Activated T-helper 1 cell treated with Interleukin-2 at 50 U/mL for 16 hours (primary cell): ENCODE measurements around the gene ZNF335.

ENCODE experiments used
- DNase-seq: peaks from one replicate; pipeline ENCODE4 v3.0.0-alpha.2; 2020; ENCODE audit warnings: low read depth

Gene ZNF335

DNA sequence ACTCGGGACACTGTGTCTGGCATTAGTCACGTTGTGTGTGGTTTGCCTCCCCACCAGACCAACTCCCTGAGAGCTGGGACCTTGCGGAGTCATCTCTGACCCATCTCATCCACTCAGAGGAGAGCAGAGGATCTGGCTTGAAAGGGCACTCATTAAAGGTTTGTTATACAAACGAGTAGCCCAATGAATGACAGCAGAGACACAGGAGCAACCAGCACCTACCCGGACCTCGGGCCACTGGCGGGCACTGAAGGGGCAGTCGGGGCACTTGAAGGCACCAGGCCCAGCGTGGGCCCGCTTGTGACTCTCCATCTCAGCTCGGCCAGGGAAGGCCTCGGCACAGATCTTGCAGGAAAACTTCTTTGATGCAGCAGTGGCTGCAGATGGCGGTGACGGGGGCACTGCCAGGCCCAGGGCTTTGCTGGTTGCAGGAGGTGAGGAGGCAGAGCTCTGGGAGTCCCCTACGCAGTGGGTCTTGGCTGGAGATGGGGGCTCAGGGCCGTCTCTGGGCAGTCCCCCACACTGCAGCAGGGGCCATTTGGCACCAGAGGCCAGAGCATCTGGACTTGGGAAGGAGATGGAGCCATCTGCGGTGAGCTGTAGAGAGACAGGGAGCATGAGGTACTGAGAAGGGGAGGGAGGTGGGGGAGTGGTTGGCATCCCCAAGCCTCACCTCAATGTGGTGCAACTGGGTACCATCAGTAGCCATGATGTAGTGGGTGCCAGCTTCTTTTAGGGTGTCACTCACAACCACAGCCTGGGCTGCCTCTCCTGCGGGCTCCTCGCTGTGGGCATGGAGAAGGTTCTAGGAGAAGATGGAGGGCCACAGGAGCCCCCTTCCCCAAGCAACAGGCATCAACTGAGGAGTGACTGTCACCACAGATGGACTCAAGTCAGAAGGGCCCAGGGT lies 19.8 kb downstream of the ZNF335 start:
- no peak for DNase-seq

DNA sequence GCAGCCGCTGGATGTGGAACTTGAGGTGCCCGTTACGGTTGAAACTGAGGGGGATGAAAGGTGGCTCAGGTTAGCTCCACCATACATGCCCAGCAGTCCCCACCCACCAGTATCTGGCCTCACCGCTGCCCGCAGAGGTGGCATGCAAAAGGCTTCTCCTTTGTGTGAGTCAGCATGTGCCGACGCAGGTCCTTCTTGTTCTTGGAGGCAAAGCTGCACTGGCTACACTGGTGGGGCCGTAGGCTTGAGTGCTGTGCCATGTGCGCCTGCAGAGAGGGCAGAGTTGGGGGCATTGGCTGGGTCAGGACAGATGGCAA lies 21.7 kb downstream of the ZNF335 start:
- no peak for DNase-seq

DNA sequence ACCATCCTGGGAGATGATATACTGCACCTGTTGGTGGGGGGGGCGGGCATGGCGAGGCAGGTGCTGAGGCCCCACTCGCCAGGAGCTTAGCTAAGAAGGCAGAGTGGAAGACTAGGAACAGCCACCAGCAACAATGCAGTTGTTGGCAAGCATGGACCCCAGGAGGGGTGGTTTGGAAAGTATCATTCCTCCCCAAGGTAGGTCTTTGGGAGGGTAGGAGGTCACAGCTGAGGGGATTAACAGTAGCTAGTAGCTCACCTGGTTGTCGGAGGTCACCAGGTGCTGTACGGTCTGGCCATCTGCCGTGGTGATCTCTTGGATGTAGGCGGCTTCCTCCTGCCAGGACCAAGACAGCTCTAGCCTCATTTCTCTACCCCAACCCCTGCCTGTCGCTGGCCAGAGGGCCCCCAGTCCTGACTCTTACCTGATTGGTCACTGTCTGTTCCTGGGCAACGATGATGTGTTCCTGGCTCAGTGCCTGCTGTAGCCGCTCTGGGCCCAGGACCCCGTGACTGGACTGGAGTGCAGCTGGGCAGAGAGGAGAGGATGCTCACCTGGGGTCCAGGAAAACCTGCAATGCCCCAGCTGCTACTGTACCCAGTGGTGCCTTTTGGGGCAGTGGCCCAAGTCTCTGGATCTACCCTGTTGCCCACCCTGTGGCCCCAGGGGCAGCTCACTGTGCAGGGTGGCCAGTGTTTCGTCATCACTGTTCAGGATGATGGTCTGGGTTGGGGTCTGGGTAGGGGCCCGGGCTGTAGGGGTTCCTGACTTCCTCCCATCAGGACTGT lies 22.3 kb downstream of the ZNF335 start:
- no peak for DNase-seq

DNA sequence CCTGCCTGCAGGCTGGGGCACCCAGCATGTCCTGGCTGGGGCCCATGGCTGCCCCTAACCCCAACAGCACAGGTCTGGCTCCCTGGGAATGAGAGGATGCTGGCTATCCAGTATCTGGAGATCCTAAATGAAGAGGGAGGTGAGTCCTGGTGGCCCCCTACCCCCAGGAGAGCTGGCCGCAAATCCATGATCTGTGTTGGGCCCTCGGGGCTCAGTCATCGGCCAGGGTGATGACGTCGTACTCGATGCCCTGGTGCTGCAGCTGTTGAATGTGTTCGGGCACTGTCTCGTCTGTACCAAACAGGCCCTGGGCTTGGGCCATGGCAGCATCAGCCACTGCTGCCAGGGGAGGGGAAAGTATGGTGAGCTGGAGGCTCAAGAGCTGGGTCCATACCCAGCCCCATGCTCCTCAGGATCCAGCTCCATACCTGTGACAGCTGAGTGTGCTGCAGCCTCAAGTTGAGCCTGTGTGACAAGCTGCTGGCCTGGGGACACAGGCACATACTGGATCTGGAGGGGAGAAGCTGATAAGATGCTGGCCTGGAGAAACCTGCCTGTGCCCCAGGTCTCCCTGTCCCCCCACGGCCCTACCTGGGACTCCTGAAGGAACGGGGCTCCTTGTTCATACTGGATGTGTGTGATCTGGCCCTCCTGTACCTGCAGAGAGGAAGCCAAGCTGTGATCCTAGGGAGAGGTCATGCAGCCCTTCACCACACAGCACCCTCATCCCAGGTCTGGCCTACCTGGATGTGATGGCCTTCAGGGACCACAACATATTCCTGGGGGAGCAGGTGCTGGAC lies 23.1 kb downstream of the ZNF335 start:
- DNase-seq: no peak

DNA sequence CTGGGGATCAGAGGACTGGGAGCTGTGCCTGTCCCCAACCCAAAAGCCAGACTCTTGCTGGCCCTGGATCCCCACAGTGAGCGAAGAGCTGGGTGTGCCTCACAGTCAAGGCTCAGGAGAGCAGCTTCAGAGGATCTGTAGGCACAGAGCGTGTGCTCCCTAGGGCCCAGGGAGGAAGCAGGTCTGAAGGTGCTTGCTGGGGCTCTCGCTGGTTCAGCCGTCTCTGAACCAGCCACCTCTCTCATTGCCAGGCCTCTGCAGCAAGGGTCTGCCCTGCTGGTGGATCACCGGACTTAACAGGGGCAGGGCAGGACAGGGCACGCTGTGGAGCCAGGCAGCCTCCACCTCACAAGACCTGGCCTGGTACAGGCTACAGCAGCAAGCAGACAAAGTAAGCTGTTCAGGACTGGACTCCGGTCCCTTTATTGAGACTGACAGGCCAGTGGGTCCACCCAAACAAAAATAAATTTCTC lies 23.7 kb downstream of the ZNF335 start:
- DNase-seq: no peak

DNA sequence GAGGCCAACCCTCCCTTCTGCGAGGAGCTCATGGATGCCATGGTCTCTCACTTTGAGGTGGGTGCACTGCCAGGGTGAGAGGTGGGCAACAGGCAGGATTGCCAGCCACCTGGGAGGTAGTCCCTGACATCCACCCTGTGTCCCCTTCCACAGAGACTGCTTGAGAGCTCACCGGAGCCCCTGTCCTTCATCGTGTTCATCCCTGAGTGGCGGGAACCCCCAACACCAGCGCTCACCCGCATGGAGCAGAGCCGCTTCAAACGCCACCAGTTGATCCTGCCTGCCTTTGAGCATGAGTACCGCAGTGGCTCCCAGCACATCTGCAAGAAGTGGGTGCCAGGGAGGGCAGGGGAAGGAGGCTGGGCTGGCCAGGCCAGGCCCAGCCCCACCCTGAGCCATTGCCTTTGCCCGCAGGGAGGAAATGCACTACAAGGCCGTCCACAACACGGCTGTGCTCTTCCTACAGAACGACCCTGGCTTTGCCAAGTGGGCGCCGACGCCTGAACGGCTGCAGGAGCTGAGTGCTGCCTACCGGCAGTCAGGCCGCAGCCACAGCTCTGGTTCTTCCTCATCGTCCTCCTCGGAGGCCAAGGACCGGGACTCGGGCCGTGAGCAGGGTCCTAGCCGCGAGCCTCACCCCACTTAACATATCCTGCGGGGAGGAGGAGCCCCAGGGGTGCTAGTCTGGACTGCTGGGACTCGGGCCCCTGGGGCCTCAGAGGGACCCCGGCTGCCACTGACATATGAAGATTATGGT lies 24.7 kb downstream of the ZNF335 start:
- no peak for DNase-seq

DNA sequence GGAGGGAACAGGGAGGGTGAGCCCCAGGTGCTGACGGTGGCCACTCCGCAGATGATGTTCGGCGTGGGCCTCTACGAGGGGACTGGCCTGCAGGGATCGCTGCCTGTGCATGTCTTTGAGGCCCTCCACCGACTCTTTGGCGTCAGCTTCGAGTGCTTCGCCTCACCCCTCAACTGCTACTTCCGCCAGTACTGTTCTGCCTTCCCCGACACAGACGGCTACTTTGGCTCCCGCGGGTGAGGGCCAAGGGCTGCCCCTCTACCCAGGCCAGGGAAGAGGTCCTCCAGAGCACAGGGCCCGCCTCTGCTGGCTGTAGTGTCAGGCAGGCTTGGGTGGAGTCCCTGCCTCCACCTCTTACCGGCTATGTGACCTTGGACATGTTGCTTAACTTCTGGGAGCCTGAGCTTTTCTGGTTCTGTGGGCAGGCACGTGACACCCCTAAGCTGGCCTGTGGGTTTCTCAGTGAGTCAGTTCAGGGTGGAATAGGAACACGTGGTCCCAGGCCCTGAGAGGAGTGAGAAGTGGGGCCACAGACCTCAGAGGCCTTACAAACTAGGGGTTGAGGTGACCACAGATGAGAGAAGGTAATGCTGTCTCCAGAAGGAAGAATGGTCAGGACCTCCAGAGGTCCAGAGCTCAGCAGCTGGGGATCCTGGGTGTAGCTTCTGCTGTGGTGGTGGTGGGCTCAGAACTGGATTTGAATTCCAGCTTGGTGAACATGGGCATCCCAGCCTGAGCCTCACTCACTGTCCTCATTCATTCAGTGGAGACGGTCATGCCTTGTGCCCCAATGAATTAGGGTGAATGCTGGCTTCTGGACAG lies 25.6 kb downstream of the ZNF335 start:
- no peak for DNase-seq

DNA sequence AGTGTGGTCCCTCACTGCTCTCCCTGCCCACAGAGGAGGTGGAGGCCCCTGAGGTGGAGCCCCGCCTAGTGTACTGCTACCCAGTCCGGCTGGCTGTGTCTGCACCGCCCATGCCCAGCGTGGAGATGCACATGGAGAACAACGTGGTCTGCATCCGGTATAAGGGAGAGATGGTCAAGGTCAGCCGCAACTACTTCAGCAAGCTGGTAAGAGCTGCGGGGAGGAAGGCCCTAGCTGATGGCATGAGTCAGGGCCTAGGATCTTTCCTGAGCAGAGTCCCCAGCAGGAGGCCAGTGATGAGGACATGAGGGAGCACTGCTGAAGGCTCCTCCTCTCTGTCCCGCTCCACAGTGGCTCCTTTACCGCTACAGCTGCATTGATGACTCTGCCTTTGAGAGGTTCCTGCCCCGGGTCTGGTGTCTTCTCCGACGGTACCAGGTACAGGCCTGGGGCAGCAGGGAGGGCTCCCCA lies 26.3 kb downstream of the ZNF335 start:
- DNase-seq: no peak

DNA sequence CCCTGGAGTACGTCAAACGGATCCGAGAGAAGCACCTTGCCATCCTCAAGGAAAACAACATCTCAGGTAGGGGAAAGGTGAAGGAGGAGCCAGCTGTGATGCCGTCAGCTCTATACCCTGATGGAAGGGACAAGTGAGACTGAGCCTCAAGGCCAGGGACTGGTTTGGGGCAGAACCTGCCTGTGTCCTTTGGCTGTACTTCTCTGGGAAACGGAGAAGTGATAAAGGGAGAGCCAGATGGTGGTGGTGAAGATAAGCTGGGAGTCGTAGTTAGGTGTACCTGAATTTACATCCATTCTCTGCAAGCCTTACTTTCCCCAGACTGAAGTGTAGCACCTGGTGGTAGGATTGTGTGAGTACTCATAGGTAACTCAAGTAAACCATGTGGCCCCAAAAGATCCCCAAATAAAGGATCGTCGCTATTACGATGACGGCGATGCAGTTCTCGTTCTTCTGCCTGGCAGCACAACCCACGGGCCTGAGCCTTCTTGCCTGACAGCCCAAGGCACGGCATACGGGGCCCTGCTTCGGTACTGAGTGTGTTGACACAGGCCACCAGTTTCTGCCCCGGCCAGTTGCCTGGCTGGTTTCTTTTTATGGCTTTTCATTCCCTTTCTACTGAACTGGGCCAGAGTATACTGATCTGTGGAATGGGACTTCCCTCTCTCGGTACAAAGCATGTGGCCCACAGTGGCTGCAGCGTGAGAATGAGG lies 26.9 kb downstream of the ZNF335 start:
- no peak for DNase-seq

DNA sequence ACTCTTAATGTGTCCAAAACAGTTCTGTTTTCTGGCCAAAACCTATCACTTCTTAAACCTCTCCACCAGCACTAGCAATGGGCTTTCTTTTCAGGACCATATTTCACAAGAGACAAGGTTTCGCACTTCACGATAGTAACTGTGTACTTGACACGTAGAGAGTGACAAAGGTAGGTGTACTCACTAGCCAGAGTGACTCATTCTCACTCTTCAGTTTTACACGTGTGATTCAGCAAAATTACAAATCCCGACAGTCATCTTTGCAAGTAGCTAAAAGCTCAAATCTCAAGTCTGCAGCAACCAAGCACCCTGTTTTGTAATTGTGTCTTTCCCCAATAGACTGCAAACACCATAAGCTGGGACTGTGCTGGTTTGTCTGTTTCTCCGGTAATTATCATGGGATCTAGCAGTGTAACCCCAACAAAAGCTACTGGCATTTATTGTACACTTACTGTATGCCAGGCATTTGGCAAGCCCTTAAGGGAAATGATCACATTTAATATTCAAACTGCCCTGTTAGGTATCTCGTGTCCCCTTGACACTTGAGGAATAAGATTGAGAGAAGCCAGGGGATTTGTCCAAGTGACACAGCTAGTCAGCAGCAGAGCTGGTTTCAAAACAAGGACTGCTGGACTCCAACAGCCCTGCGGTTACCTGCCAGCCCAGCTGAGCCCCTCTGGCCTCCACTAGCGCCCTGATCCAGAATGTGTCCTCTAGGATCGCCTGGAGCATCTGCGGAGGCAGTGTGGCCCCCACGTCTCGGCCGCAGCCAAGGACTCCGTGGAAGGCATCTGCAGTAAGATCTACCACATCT lies 27.6 kb downstream of the ZNF335 start:
- DNase-seq: no peak

DNA sequence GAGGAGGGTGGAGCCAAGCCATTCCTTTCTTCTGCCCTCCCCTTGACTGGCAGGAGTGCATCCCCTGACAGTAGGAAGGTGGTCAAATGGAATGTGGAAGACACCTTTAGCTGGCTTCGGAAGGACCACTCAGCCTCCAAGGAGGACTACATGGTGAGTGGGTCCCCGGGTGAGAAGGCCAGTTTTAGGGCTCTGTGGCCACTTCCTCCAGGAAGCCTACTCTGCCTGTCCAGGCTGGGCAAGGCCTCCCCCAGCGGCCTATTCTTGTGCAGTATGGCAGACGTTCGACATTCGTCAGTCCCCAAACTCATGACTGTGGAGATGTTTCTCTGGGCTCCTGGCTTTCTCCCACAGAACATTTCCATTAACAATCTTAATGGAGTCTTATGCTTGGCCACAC lies 28.4 kb downstream of the ZNF335 start:
- no peak for DNase-seq

DNA sequence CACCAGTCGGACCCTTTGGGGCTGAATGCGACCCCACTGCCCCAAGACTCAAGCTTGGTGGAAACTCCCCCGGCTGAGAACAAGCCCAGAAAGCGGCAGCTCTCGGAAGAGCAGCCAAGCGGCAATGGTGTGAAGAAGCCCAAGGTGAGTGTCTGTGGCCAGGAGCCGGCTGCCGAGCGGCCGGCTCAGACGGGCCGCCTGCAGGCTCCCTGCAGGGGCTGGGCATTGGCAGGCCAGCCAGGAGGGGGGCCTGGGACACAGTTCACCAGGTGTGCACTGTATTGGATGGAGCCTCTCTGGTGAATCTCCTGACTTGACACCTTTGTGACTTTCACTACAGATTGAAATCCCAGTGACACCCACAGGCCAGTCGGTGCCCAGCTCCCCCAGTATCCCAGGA lies 31.5 kb downstream of the ZNF335 start:
- DNase-seq: no peak

DNA sequence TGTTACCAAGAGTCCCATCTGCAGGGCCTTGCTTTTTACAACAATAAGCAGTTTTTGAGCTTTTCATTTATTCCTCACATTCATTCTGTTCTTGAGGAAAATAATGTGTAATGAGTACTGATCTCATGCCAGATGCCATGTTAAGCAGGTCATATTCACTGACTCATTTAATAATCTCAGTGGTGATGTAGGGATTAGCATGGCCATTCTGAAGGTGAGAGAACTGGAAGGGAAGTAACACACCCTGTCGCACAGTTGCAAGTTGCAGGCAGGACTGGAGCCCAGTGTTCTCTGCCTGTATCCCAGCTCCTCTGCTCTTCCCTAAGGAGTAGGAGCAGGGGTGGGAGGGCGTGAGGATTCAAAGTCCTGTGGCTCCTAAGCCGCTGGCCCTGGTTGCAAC lies 31.9 kb downstream of the ZNF335 start:
- no peak for DNase-seq

DNA sequence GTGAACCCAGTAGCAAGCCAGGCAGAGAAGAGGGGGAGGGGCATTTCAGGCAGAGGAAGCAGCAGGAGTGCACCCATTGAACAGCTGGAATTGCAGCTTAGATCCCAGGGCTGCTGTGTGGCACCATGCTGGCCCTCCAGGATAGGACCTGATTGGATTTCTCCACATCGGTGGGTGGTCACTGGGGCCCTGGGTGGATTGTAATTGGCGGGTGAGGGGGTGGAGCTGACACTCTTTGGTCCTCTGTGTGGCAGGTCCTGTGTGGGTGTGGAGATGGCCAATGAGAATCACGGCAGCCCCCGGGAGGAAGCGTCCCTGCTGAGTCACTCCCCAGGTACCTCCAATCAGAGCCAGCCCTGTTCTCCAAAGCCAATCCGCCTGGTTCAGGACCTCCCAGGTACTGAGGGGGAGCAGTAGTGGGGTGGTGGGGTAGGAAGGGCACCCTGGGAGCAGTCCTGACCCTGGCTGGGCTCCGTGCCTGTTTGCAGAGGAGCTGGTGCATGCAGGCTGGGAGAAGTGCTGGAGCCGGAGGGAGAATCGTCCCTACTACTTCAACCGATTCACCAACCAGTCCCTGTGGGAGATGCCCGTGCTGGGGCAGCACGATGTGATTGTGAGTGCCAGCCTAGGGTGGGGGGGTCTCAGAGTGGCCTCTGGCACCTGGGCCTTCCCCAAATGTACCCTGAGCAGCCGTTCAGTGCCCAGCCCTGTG lies 33.1 kb downstream of the ZNF335 start:
- DNase-seq: no peak

DNA sequence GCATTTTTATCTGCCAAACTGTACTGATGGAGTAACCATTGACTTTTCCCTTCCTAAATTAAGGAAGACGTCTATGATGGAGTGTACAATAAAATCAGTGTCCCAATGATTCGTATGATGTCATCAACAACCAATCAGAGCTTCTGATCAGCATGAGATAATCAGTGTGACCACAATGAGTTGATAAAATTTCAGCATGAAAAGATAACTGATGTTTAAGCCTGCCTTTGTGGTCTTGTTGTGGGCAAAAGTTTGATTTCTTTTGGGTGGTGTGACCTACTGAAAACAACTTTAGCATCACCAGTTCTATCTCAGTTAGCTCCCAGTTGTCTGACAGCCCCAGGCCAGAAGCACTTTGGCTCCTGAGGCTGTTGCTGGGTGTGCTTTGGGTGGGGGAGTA lies 34.2 kb downstream of the ZNF335 start:
- no peak for DNase-seq

DNA sequence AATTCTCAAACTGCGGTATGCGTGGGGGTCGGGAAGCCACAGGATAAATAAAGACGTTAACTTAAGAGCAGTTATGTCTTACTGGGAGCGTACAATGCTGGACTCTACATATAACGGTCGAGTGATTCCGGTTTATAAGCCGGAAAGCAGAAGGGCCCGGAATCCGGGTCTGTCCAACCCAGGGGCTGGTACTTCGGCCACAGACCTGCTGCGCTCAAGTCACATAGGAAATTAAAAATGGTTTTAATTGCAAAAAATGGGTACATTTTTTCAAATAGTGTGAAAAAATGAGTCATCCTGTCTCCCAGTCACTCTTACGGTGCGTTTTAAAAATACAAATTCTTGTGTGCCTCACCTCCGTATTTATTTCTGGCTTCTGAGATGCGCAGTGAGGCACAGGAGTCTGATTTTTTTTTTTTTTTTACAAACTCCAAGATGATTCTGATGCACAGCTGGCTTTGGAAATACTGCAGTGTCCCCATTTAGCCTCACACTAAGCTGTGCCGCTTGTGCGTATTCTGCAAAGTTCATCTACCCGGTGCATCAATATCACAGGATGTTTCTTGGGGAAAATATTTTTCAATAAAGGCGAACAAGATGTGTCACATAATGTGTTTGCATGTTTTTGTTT lies 36.5 kb downstream of the ZNF335 start:
- no peak for DNase-seq

DNA sequence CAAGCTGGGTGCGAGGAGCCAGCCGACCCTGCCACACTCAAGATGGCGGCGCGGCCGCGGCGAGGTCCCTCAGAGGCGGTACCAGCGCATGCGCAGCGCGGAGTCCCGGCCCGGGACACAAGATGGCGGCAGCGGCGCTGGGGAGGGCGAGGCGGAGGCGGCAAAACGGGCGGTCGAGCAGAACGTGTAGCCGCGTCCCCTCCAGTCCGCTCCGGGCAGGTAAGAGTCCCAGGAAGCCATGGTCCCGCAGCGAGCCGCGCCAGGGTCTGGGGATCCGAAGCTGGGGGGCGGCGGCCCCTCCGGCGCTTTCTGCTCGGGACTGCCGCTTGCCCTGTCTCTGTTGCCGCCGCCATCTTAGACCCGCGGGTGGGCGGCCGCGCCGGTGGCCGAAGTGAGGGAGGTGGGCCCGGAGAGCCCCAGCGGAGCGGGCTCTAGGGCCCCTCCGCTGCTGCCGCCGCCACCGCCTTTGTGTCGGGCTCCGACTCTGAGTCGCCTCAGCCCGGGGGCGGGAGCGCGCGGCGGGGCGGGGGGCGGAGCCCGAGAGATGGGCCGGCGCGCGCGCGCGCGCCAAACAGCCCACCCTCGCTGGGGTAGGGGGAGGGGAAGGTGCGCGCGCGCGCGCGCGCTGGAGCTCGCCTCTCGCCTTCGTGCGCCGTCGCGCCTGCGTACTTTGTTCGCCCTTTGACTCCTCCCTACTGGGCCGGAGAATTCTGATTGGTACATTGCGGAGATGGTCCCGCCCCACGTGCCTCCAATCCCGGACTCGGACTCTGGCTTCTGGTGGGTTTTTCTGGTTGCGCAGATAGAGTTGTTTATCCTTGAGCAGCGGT lies 37.2 kb downstream of the ZNF335 start, which contains the start of gene PCIF1:
PCIF1 (plus strand) TSS at position 98 of the 830 bp plus-strand sequence. CDS start 4,317 bp downstream, outside the sequence.
- peak; percentile 97 for DNase-seq
